ENCODE results near the gene ZNF318. TPM values are rescaled to one million over a fixed set of nuclear protein-coding genes. Genes with fewer than 3 reads are reported as not detected.
A peak's percentile ranks its signal among the peaks of the same experiment; 100 is the strongest.
"Not testable (repeated sequence)": the region's sequence is repeated elsewhere in the genome, so short reads cannot be mapped to it uniquely, and the experiment has no call there.

Gene ZNF318
- total RNA-seq, 1 experiment from 2014 or later = 4.8 TPM

DNA sequence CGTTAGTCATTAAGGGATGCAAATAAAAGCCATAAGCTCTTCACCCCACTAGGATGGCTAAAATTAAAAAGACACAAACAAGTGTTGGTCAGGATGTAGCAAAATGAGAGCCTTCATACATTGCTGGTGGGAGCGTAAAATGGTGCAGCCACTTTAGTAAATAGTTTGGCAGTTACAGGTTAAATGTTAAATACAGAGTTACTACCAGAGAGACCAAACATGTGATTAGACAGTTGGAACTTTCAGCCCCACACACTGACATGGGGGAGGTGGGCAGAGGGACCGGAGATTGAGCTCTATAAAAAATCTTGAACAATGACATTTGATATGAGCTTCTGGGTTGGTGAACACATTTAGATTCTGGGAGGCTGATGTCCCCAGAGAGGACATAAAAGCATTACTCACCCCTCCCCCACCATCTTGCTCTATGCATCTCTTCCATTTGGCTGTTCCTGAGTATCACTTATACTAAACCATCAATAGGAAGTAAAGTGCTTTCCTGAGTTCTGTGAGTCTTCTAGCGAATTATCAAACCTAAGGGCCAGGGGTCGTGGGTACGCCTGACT is 20.4 kb upstream of the ZNF318 start:
- DNase-seq (ENCODE audit: low spot score) = no peak

GRCh38 chr6:43386492-43386891 is 17.0 kb upstream of the ZNF318 start:
- DNase-seq (ENCODE audit: low spot score) = peak; percentile 58
- in situ Hi-C loops (cut with HindIII; ENCODE audit: low sequenced_read_pairs) = no loop called here

More for the DNA sequence above, 20.4 kb upstream of the ZNF318 start:
- in situ Hi-C loops (cut with HindIII; ENCODE audit: low sequenced_read_pairs) = no loop called here

- no peak for DNase-seq (ENCODE audit: low spot score)
- in situ Hi-C loops (cut with HindIII; ENCODE audit: low sequenced_read_pairs) = no loop called here
Measured at GRCh38 chr6:43383021-43383667, 13.7 kb upstream of the ZNF318 start.

DNA sequence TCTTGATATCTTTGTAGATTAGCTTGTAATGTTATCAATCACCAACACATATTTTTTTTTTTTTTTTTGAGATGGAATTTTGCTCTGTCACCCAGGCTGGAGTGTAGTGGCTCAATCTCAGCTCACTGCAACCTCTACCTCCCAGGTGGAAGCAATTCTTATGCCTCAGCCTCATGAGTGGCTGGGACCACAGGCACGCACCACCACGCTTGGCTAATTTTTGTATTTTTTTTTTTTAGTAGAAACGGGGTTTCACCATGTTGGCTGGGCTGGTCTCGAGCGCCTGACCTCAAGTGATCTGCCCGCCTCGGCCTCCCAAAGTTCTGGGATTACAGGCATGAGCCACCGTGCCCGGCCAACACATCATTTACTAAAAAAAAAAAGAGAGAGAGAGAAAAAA is 11.4 kb upstream of the ZNF318 start:
- DNase-seq (ENCODE audit: low spot score); in situ Hi-C loops (cut with HindIII; ENCODE audit: low sequenced_read_pairs): not testable (repeated sequence)

DNA sequence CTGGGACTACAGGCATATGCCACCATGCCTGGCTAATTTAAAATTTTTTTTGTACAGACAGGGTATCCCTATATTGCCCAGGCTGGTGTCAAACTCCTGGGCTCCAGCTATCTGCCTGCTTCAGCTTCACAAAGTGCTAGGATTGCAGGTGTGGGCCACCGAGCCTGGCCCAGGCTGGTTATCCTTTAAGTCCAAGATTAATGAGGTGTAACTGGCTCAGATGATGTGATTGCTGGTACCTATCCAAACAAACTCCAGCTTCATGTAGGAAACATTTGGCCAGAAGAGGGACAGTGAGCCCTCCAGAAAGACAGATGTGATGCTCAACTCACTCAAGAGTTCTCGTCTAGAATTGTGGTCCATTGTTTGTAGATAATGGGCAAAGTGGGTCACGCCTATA is 9.2 kb upstream of the ZNF318 start:
- in situ Hi-C loops (cut with HindIII; ENCODE audit: low sequenced_read_pairs) = no loop called here

DNA sequence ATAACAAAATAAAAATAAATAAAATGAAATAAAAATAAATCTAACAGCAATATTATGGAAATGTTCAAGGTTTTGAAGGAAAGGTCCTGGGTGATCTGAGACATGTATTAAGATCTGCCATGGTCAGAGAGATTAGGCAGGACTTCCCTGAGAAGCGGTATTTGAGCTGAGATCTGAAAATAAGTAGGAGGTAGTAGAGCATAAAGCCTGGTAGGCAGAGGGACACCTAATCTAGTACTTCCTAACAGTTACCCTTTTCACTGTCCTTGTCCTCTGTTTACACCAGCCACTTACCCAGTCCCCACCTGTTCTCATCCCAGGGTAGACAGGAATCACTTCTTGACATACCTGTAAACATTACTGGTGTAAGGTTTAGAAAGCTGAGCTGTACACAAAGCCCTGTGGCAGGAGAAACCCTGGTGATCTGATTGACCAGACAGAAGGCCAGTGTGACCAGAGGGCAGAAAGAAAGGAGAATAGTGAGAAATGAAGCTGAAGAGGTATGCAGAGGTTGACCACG is 8.3 kb upstream of the ZNF318 start:
- DNase-seq (ENCODE audit: low spot score) = no peak
- in situ Hi-C loops (cut with HindIII; ENCODE audit: low sequenced_read_pairs) = no loop called here

More for the DNA sequence above, 9.2 kb upstream of the ZNF318 start:
- no peak for DNase-seq (ENCODE audit: low spot score)

DNA sequence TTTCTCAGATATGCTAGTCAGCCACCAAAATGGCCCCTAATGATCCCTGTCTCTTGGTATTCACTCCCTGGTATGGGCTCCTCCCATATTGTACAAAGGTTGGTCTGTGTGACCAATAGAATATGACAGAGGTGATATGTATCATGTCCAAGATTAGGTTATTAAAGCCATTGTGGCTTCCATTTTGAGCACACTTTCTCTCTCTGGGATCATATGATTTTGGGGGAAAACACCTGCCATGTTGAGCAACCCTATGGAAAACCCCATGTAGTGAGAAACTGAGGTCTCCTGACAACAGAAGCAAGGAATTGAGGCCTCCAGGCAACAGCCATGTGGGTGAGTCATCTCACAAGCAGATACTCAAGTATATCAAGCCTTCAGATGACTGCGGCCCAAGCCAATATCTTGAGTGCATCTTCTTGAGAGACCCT is 7.1 kb upstream of the ZNF318 start:
- in situ Hi-C loops (cut with HindIII; ENCODE audit: low sequenced_read_pairs) = no loop called here
- DNase-seq (ENCODE audit: low spot score) = no peak

- no peak for DNase-seq (ENCODE audit: low spot score)
- in situ Hi-C loops (cut with HindIII; ENCODE audit: low sequenced_read_pairs) = no loop called here
Measured at GRCh38 chr6:43375693-43376092, 6.2 kb upstream of the ZNF318 start.

- DNase-seq (ENCODE audit: low spot score) = no peak
- in situ Hi-C loops (cut with HindIII; ENCODE audit: low sequenced_read_pairs) = no loop called here
Measured at GRCh38 chr6:43373252-43373875, 3.9 kb upstream of the ZNF318 start.

- in situ Hi-C loops (cut with HindIII; ENCODE audit: low sequenced_read_pairs); DNase-seq (ENCODE audit: low spot score): not testable (repeated sequence)
Measured at GRCh38 chr6:43370003-43370580, 645 bp upstream of the ZNF318 start.

GRCh38 chr6:43368259-43369160 is 937 bp downstream of the ZNF318 start:
- DNase-seq (ENCODE audit: low spot score) = peak; percentile 53
- in situ Hi-C loops (cut with HindIII; ENCODE audit: low sequenced_read_pairs) = no loop called here

- in situ Hi-C loops (cut with HindIII; ENCODE audit: low sequenced_read_pairs) = no loop called here
- no peak for DNase-seq (ENCODE audit: low spot score)
Measured at GRCh38 chr6:43367245-43367984, 2.0 kb downstream of the ZNF318 start.

- no peak for DNase-seq (ENCODE audit: low spot score)
Measured at GRCh38 chr6:43361269-43361668, 8.2 kb downstream of the ZNF318 start.

DNA sequence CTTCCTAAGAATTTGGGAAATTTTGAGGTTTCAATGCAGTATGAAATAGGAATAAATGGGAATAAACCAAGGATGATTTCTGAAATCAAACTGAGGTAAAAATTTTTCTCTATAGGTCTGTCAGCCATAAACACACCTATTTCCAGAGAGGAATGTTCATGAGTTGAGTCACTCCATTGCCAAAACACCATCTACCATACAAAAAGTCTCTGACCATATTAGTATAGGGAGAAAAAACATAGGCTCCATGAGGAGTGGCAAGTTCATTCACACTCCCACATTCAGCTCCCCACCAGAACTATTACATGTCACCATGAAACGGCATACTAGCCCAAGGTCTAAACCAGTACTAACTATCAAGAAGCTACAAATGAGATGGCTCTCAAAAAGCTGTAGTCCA is 9.6 kb downstream of the ZNF318 start:
- DNase-seq (ENCODE audit: low spot score) = no peak
- in situ Hi-C loops (cut with HindIII; ENCODE audit: low sequenced_read_pairs) = no loop called here

More at GRCh38 chr6:43361269-43361668, 8.2 kb downstream of the ZNF318 start:
- in situ Hi-C loops (cut with HindIII; ENCODE audit: low sequenced_read_pairs) = no loop called here

DNA sequence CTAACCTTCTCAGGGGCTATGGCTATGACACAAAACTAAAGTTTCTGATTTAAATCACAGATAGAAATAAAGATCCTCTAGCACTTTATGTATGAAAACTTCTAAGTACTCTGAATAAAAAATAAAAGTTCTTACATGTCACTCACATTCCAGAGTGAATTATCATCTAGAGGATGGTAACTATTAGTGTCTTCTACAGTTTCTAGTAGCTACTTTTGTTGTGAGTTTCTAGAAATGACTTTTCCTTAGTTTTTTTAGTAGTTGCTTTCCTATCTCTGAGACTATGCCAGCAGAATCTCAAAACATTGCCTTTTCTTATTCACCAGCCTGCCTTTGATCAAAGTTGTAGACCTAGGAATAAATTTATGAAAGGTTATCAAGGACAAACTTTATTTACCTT is 10.1 kb downstream of the ZNF318 start:
- in situ Hi-C loops (cut with HindIII; ENCODE audit: low sequenced_read_pairs) = no loop called here
- DNase-seq (ENCODE audit: low spot score) = no peak

DNA sequence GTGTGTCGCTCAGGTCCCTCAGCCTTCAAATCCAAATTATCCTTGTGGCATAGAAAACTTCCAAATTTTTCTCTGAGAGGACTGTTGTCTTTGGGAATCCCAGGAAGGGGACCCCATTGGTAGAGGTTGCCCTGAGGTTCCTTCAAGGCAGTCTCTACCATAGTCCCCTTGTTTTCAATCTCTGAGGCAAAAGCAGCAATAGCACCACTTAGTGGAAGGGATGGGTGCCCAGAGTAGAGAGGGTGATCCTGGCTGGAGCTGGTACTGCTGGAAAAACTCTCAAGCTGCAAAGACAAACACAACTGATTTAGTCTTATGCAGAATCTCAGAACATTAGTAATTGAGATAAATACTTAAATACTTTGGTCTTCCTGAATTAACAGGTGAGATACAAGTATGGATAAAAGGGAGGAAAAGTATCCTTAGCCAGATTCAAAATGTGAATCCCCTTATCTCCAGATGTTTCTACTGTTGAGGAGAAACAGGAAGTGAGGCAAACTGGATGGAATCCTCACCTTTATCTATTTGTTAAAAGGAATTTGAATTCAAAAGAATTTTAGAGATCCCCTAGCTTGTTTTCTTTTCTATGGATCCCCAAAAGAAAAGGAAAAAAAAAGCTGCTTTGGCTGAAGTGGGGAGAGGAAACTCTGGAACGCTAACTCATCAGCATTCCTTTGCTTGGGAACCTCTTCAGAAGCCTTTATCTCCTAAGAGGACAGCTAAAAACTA is 13.4 kb downstream of the ZNF318 start:
- DNase-seq (ENCODE audit: low spot score) = peak; percentile 16
- in situ Hi-C loops (cut with HindIII; ENCODE audit: low sequenced_read_pairs) = no loop called here

GRCh38 chr6:43351951-43352350 is 17.5 kb downstream of the ZNF318 start:
- DNase-seq (ENCODE audit: low spot score); in situ Hi-C loops (cut with HindIII; ENCODE audit: low sequenced_read_pairs): not testable (repeated sequence)

DNA sequence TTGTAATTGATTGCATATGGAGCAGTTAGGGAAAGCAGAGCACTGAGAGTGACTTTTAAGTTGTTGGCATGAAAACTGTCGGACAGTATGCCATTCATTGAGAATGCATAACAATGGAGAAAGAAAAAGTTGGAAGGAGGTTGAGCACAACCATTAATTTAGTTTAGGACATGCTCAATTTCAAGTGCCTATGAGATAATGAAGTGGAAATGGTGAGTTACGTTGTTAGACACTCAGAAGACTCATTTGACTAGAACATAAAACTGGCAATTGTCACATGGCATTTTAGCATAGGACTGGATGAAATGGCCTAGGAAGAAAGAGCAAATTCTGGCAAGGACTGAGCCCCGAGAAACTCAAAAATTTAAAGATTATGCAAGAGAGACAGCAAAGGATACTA is 22.0 kb downstream of the ZNF318 start:
- in situ Hi-C loops (cut with HindIII; ENCODE audit: low sequenced_read_pairs) = no loop called here
- no peak for DNase-seq (ENCODE audit: low spot score)
